HepG2 (cell line): ENCODE measurements around the gene SLCO2B1. TPM values are rescaled to one million over a fixed set of nuclear protein-coding genes. Genes with fewer than 3 reads are reported as not detected.

Experiments
- CREM ChIP-seq, 2 experiments: sonication (generic) in 1 of 2; formaldehyde crosslinking in 1 of 2; IDR thresholded peaks; 2 replicates each; pipeline versions ENCODE4 v1.4.0 to v1.6.1; 2016 to 2020; ENCODE audit warnings: antibody characterized with exemption in 1 of 2, mild to moderate bottlenecking in 1 of 2, missing genetic modification reagents in 1 of 2
- FOXO1 ChIP-seq: sonication (generic); formaldehyde crosslinking; IDR thresholded peaks from 2 replicates; pipeline ENCODE4 v1.4.0; 2020; ENCODE audit warnings: missing genetic modification reagents
- NFIC ChIP-seq: IDR thresholded peaks from 2 replicates; pipeline ENCODE4 v1.6.1; 2012; ENCODE audit warnings: mild to moderate bottlenecking, low read length, inconsistent platforms
- POLR2AphosphoS5 ChIP-seq: IDR thresholded peaks from 2 replicates; pipeline ENCODE4 v1.6.1; 2012; ENCODE audit warnings: low read depth, low read length
- REPIN1 ChIP-seq: sonication (generic); formaldehyde crosslinking; IDR thresholded peaks from 2 replicates; pipeline ENCODE4 v1.8.0; 2022; ENCODE audit warnings: missing genetic modification reagents, low read depth, mild to moderate bottlenecking, borderline replicate concordance
- RXRA ChIP-seq: sonication (generic); formaldehyde crosslinking; IDR thresholded peaks from 2 replicates; pipeline ENCODE4 v1.5.1; 2020; ENCODE audit warnings: missing genetic modification reagents
- ZNF232 ChIP-seq: sonication (generic); formaldehyde crosslinking; IDR thresholded peaks from 2 replicates; pipeline ENCODE4 v1.4.0; 2020; ENCODE audit warnings: missing genetic modification reagents, borderline replicate concordance
- ZNF234 ChIP-seq: sonication (generic); formaldehyde crosslinking; conservative IDR thresholded peaks from 2 replicates; pipeline ENCODE4 v1.5.1; 2020; ENCODE audit warnings: mild to moderate bottlenecking, missing genetic modification reagents
- ZNF383 ChIP-seq: sonication (generic); formaldehyde crosslinking; IDR thresholded peaks from 2 replicates; pipeline ENCODE4 v1.4.0; 2020; ENCODE audit warnings: missing genetic modification reagents, mild to moderate bottlenecking, borderline replicate concordance
- ZNF510 ChIP-seq: sonication (generic); formaldehyde crosslinking; IDR thresholded peaks from 2 replicates; pipeline ENCODE4 v1.4.0; 2020; ENCODE audit warnings: low read depth, mild to moderate bottlenecking, missing genetic modification reagents
- ZNF570 ChIP-seq: sonication (generic); formaldehyde crosslinking; IDR thresholded peaks from 2 replicates; pipeline ENCODE4 v1.4.0; 2020; ENCODE audit warnings: mild to moderate bottlenecking, missing genetic modification reagents, borderline replicate concordance
- ZNF75D ChIP-seq: sonication (generic); formaldehyde crosslinking; IDR thresholded peaks from 2 replicates; pipeline ENCODE4 v1.8.1; 2023; ENCODE audit warnings: missing genetic modification reagents, mild to moderate bottlenecking, borderline replicate concordance
- polyA plus RNA-seq, 8 experiments: library from polyadenylated mRNA; depleted of rRNA in 3 of 8; stranded (reverse) in 7 of 8; unstranded in 1 of 8; fragments of >200 nt; fragmentation: Illumina TruSeq in 4 of 8; extraction: Trizol in 4 of 8; gene quantifications; 2 replicates each; pipeline versions ENCODE4 v1.2.1 to v1.2.3, GENCODE V29; 2011 to 2016; ENCODE audit warnings: low read depth in 4 of 8, missing spikeins in 1 of 8, mixed read lengths in 1 of 8; ENCODE audit not compliant: insufficient read depth in 1 of 8
- total RNA-seq, 5 experiments: library from RNA; depleted of rRNA; stranded (reverse); fragments of >200 nt; fragmentation: Illumina TruSeq; extraction: Trizol; gene quantifications; 2 replicates each; pipeline ENCODE4 v1.2.3, GENCODE V29; 2016; ENCODE audit warnings: low read depth in 1 of 5
- TF ChIP-seq, protein P1 (sequence below): sonication (generic); formaldehyde crosslinking; IDR thresholded peaks from 2 replicates; pipeline ENCODE4 v1.5.1; 2020; ENCODE audit warnings: mild to moderate bottlenecking, missing genetic modification reagents, moderate library complexity
- TF ChIP-seq, protein P2 (sequence below): sonication (generic); formaldehyde crosslinking; IDR thresholded peaks from 2 replicates; pipeline ENCODE4 v1.4.0; 2020; ENCODE audit warnings: mild to moderate bottlenecking, missing genetic modification reagents
- TF ChIP-seq, protein P3 (sequence below): sonication (generic); formaldehyde crosslinking; IDR thresholded peaks from 2 replicates; pipeline ENCODE4 v1.9.0; 2021; ENCODE audit warnings: missing genetic modification reagents, borderline replicate concordance
- TF ChIP-seq, protein P4 (sequence below): sonication (generic); formaldehyde crosslinking; IDR thresholded peaks from 2 replicates; pipeline ENCODE4 v1.4.0; 2020; ENCODE audit warnings: missing genetic modification reagents, borderline replicate concordance

Gene SLCO2B1
- total and polyA plus RNA-seq, 2 of the 13 experiments (the other 11 are each of a cell fraction or from before 2014, with no cell fraction given) = 15.3 to 19.8 TPM

DNA sequence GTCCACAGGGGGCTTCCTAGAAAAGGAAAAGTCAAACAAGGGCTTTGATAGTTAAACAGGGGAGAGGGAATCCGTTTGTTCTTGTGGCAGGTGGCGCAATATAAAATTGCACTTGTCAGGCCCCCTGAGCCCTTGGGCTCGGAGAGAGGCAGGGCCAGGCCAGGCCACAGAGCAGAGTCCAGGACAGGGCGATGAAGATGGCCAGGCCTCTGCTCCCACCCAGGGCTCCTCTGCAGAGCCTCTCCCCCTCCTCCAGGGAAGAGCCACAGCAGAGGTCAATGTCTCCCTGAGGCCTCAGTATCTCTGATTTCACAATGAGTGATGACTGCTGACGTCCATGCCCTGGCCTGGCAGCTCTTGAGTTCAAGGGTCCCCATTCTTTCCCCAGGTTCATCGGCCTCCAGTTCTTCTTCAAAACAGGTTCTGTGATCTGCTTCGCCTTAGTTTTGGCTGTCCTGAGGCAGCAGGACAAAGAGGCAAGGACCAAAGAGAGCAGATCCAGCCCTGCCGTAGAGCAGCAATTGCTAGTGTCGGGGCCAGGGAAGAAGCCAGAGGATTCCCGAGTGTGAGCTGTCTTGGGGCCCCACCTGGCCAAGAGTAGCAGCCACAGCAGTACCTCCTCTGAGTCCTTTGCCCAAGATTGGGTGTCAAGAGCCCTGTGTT, 53.2 kb downstream of the SLCO2B1 start (continued):
- TF ChIP-seq, protein P1, sequence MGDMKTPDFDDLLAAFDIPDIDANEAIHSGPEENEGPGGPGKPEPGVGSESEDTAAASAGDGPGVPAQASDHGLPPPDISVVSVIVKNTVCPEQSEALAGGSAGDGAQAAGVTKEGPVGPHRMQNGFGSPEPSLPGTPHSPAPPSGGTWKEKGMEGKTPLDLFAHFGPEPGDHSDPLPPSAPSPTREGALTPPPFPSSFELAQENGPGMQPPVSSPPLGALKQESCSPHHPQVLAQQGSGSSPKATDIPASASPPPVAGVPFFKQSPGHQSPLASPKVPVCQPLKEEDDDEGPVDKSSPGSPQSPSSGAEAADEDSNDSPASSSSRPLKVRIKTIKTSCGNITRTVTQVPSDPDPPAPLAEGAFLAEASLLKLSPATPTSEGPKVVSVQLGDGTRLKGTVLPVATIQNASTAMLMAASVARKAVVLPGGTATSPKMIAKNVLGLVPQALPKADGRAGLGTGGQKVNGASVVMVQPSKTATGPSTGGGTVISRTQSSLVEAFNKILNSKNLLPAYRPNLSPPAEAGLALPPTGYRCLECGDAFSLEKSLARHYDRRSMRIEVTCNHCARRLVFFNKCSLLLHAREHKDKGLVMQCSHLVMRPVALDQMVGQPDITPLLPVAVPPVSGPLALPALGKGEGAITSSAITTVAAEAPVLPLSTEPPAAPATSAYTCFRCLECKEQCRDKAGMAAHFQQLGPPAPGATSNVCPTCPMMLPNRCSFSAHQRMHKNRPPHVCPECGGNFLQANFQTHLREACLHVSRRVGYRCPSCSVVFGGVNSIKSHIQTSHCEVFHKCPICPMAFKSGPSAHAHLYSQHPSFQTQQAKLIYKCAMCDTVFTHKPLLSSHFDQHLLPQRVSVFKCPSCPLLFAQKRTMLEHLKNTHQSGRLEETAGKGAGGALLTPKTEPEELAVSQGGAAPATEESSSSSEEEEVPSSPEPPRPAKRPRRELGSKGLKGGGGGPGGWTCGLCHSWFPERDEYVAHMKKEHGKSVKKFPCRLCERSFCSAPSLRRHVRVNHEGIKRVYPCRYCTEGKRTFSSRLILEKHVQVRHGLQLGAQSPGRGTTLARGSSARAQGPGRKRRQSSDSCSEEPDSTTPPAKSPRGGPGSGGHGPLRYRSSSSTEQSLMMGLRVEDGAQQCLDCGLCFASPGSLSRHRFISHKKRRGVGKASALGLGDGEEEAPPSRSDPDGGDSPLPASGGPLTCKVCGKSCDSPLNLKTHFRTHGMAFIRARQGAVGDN (CRISPR knock-in tag) = peak; percentile 86
- TF ChIP-seq ZNF383 (no peak), RXRA (CRISPR knock-in tag) (peak; percentile 96), ZNF510 (CRISPR knock-in tag) (no peak), ZNF75D (no peak), ZNF570 (0 out of 2 replicates have a peak, but pooled peaks have one; percentile 20), CREM (IDR thresholded peaks at IDR 0.05) (peak; percentile 89), CREM (CRISPR knock-in tag; IDR thresholded peaks at IDR 0.05) (no peak), REPIN1 (no peak), ZNF234 (CRISPR knock-in tag) (no peak), ZNF232 (CRISPR knock-in tag) (no peak), FOXO1 (CRISPR knock-in tag) (peak; percentile 55; the same call in 1 of the 2 replicates), NFIC (no peak), POLR2AphosphoS5 (peak; percentile 34; the same call in 1 of the 2 replicates)
- TF ChIP-seq, protein P2, sequence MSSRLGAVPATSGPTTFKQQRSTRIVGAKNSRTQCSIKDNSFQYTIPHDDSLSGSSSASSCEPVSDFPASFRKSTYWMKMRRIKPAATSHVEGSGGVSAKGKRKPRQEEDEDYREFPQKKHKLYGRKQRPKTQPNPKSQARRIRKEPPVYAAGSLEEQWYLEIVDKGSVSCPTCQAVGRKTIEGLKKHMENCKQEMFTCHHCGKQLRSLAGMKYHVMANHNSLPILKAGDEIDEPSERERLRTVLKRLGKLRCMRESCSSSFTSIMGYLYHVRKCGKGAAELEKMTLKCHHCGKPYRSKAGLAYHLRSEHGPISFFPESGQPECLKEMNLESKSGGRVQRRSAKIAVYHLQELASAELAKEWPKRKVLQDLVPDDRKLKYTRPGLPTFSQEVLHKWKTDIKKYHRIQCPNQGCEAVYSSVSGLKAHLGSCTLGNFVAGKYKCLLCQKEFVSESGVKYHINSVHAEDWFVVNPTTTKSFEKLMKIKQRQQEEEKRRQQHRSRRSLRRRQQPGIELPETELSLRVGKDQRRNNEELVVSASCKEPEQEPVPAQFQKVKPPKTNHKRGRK = no peak
- TF ChIP-seq, protein P3, sequence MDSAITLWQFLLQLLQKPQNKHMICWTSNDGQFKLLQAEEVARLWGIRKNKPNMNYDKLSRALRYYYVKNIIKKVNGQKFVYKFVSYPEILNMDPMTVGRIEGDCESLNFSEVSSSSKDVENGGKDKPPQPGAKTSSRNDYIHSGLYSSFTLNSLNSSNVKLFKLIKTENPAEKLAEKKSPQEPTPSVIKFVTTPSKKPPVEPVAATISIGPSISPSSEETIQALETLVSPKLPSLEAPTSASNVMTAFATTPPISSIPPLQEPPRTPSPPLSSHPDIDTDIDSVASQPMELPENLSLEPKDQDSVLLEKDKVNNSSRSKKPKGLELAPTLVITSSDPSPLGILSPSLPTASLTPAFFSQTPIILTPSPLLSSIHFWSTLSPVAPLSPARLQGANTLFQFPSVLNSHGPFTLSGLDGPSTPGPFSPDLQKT (CRISPR knock-in tag) = no peak
- TF ChIP-seq, protein P4, sequence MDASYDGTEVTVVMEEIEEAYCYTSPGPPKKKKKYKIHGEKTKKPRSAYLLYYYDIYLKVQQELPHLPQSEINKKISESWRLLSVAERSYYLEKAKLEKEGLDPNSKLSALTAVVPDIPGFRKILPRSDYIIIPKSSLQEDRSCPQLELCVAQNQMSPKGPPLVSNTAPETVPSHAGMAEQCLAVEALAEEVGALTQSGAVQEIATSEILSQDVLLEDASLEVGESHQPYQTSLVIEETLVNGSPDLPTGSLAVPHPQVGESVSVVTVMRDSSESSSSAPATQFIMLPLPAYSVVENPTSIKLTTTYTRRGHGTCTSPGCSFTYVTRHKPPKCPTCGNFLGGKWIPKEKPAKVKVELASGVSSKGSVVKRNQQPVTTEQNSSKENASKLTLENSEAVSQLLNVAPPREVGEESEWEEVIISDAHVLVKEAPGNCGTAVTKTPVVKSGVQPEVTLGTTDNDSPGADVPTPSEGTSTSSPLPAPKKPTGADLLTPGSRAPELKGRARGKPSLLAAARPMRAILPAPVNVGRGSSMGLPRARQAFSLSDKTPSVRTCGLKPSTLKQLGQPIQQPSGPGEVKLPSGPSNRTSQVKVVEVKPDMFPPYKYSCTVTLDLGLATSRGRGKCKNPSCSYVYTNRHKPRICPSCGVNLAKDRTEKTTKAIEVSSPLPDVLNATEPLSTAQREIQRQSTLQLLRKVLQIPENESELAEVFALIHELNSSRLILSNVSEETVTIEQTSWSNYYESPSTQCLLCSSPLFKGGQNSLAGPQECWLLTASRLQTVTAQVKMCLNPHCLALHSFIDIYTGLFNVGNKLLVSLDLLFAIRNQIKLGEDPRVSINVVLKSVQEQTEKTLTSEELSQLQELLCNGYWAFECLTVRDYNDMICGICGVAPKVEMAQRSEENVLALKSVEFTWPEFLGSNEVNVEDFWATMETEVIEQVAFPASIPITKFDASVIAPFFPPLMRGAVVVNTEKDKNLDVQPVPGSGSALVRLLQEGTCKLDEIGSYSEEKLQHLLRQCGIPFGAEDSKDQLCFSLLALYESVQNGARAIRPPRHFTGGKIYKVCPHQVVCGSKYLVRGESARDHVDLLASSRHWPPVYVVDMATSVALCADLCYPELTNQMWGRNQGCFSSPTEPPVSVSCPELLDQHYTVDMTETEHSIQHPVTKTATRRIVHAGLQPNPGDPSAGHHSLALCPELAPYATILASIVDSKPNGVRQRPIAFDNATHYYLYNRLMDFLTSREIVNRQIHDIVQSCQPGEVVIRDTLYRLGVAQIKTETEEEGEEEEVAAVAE (CRISPR knock-in tag) = no peak
